ENCODE data around the gene RIMBP3B.
"Not testable (repeated sequence)": the region's sequence is repeated elsewhere in the genome, so short reads cannot be mapped to it uniquely, and the experiment has no call there.

Gene RIMBP3B

GRCh38 chr22:21435998-21436810, 52.7 kb downstream of the RIMBP3B start:
- H3K4me1 Mint-ChIP-seq (ENCODE audit: low read depth); H3K27ac Mint-ChIP-seq; H3K36me3 Mint-ChIP-seq (ENCODE audit: low read depth); H3K9me3 Mint-ChIP-seq; intact Hi-C loops (cut with micrococcal nuclease); H3K4me3 Mint-ChIP-seq; H3K27me3 Mint-ChIP-seq: not testable (repeated sequence)

- H3K36me3 Mint-ChIP-seq (ENCODE audit: low read depth); intact Hi-C loops (cut with micrococcal nuclease); H3K4me1 Mint-ChIP-seq (ENCODE audit: low read depth); H3K4me3 Mint-ChIP-seq; H3K27me3 Mint-ChIP-seq; H3K27ac Mint-ChIP-seq; H3K9me3 Mint-ChIP-seq: not testable (repeated sequence)
Measured at GRCh38 chr22:21438013-21438412, 54.5 kb downstream of the RIMBP3B start.

Measured in dendritic cell treated with granulocyte-macrophage colony-stimulating factor and Interleukin-4, amounts not matched to agents 40 ng/mL and 50 ng/mL, for 4 days (primary cell).